ENCODE results near the gene UBL3. TPM values are rescaled to one million over a fixed set of nuclear protein-coding genes. Genes with fewer than 3 reads are reported as not detected.

Gene UBL3
- total RNA-seq, 4 donors from 2014 or later, result 27.8 to 32.4 (median 29.4) TPM

DNA sequence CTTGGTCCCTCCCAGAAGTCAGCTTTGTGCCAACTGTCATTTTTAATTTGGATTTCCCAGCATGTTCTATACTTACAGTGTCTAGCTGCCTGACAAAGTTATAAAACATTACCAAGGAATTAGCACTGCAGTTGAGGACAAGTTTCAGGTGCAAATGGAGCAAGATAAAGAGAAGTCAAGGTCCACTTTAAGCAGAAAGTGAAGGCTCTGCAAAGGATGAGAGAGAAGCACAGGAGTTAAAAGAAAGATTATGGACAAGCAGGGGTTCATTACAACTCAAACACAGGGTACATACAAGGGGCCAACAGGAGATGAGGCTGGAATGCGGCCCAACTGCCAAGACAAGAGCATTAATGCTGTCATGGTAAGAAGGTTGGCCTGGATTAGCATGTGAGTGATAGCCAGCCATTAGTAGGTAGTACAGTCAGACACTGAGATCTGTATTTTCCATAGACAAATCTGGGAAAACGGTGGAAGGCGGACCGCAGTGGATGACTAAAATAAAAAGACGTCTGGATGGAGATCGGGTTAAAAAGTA lies 17.6 kb downstream of the UBL3 start:
- no peak overlapping the region for H3K27ac ChIP-seq

DNA sequence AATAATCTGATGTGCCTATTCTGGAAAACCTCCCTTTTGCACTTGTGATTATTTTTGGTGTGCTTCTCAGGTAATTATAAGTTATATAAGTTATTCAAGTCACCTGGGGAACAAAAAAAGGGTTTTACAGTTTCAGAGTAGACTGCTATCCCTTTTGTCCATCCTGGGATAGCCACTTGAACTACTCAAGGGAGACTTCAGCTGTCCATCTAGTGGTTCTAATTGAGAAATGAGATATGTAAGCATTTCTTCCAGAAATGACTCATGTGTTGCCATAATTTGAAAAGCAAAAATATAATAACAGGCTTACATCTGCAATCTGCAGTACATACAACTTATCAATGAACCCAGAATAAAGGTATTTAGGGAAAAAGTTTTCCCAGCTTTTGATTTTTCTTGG lies 20.4 kb downstream of the UBL3 start:
- peaks cover 19 to 21% of the 10 kb centered on the region in 2 donors for H3K4me1 ChIP-seq
- in situ Hi-C loops (cut with MboI; ENCODE audit: low sequenced_read_pairs in 4 of 4), result no loop called here
- no peak for TF ChIP-seq POLR2A (IDR thresholded peaks at IDR 0.05)
- TF ChIP-seq, protein P1, sequence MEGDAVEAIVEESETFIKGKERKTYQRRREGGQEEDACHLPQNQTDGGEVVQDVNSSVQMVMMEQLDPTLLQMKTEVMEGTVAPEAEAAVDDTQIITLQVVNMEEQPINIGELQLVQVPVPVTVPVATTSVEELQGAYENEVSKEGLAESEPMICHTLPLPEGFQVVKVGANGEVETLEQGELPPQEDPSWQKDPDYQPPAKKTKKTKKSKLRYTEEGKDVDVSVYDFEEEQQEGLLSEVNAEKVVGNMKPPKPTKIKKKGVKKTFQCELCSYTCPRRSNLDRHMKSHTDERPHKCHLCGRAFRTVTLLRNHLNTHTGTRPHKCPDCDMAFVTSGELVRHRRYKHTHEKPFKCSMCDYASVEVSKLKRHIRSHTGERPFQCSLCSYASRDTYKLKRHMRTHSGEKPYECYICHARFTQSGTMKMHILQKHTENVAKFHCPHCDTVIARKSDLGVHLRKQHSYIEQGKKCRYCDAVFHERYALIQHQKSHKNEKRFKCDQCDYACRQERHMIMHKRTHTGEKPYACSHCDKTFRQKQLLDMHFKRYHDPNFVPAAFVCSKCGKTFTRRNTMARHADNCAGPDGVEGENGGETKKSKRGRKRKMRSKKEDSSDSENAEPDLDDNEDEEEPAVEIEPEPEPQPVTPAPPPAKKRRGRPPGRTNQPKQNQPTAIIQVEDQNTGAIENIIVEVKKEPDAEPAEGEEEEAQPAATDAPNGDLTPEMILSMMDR (IDR thresholded peaks at IDR 0.05 in 4 of 5, conservative IDR thresholded peaks at IDR 0.05 in 1 of 5), result no peak
- no peak overlapping the region for H3K27ac ChIP-seq
- no peak overlapping the region for H3K4me3 ChIP-seq
- no peaks in the 10 kb centered on the region for H3K36me3 ChIP-seq
- ATAC-seq (no peak), DNase-seq (no peak)
- H3K27me3 ChIP-seq, result no peaks in the 10 kb centered on the region
- H3K9me3 ChIP-seq, result no peaks in the 10 kb centered on the region
- intact Hi-C loops (cut with DNase I; ENCODE audit: low total_unique reads), result no loop called here

More for the DNA sequence above, 17.6 kb downstream of the UBL3 start:
- intact Hi-C loops (cut with DNase I; ENCODE audit: low total_unique reads), result no loop called here
- H3K4me1 ChIP-seq, result peaks cover 19 to 32% of the 10 kb centered on the region in 2 donors
- H3K9me3 ChIP-seq, result no peaks in the 10 kb centered on the region
- H3K4me3 ChIP-seq, result no peak overlapping the region
- no peaks in the 10 kb centered on the region for H3K36me3 ChIP-seq
- in situ Hi-C loops (cut with MboI; ENCODE audit: low sequenced_read_pairs in 4 of 4), result no loop called here
- TF ChIP-seq, protein P1 (IDR thresholded peaks at IDR 0.05 in 4 of 5, conservative IDR thresholded peaks at IDR 0.05 in 1 of 5), result no peak
- TF ChIP-seq POLR2A (IDR thresholded peaks at IDR 0.05), result no peak
- no peaks in the 10 kb centered on the region for H3K27me3 ChIP-seq
- ATAC-seq (no peak), DNase-seq (no peak)

DNA sequence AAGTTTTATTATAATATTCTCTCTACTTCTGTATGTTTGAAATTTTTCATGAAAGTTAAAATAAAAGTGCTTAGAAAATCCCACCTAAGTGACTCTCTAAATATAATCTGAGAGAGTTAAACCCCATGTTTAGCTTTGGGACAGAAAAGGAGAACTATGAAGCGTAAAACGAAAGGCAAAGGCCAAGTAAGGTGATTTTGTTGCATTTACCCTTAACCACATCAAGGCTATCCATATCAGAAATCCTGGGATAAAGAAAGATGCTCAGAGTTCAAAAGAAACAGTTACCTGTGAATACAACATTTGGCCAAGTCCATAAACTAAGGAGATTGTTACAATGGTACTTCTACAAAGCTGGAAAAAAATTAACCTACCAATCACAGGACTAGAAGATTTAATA lies 31.3 kb downstream of the UBL3 start:
- in situ Hi-C loops (cut with MboI; ENCODE audit: low sequenced_read_pairs in 4 of 4), result no loop called here
- H3K27me3 ChIP-seq, result no peaks in the 10 kb centered on the region
- no peak for TF ChIP-seq POLR2A (IDR thresholded peaks at IDR 0.05)
- TF ChIP-seq, protein P1 (IDR thresholded peaks at IDR 0.05 in 4 of 5, conservative IDR thresholded peaks at IDR 0.05 in 1 of 5), result no peak
- H3K36me3 ChIP-seq, result no peaks in the 10 kb centered on the region
- H3K4me1 ChIP-seq, result peaks cover 37 to 63% of the 10 kb centered on the region in 2 donors
- intact Hi-C loops (cut with DNase I; ENCODE audit: low total_unique reads), result loop anchor here (5.0 kb wide), 1 partner anchor 33 kb away; the partner anchor contains the start of gene UBL3
- H3K9me3 ChIP-seq, result no peaks in the 10 kb centered on the region
- H3K27ac ChIP-seq, result peak overlapping the region in 1 of 4 donors; percentile 46
- ATAC-seq (no peak), DNase-seq (no peak)
- H3K4me3 ChIP-seq, result no peak overlapping the region

DNA sequence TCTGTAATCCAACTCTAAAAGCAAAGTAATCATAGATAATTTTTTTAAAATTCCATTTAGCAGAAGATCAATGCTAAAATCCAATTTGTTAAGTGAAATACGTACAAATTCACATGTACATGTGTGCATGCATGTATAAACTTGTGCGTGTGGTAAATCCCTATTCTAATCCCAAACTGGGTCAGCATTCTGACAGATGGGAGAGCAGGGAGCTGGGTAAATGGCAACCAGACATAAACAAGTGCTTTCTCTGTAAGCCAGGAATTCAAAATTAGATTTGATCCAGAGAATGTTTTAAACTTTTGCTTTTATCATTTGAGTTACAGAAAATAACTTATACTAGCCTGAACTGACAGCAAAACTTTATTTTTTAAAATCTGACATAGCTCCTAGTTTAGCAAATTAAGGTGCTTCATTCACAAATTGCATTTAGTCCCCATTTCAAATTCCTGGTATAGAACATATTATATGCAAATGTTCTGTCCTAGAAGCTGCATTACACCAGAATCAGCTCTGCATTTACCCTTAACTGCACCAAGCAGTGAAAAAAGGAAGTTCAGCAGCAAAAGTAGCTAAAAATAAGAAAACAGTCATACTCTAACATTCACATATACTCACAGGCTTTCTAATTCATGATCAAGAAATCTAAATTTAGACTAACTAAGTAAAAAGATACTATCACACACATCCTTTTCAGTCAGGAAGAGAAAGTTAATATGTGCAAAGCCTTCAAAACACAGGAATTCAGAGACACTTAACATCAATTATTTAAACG lies 32.6 kb downstream of the UBL3 start:
- H3K27ac ChIP-seq, result peak overlapping the region in 3 of 4 donors; percentile 1 to 46 (median 4)
- intact Hi-C loops (cut with DNase I; ENCODE audit: low total_unique reads), result loop anchor here (5.0 kb wide), 1 partner anchor 35 kb away; the partner anchor contains the start of gene UBL3
- peak overlapping the region in 1 of 4 donors; percentile 16 for H3K4me3 ChIP-seq
- H3K27me3 ChIP-seq, result no peaks in the 10 kb centered on the region
- in situ Hi-C loops (cut with MboI; ENCODE audit: low sequenced_read_pairs in 4 of 4), result no loop called here
- peaks cover 37 to 63% of the 10 kb centered on the region in 2 donors for H3K4me1 ChIP-seq
- ATAC-seq (peak; percentile 69 to 82), DNase-seq (no peak)
- TF ChIP-seq POLR2A (IDR thresholded peaks at IDR 0.05), result no peak
- TF ChIP-seq, protein P1 (IDR thresholded peaks at IDR 0.05 in 4 of 5, conservative IDR thresholded peaks at IDR 0.05 in 1 of 5), result no peak
- no peaks in the 10 kb centered on the region for H3K9me3 ChIP-seq
- no peaks in the 10 kb centered on the region for H3K36me3 ChIP-seq
